HG02610 (cell line): ENCODE measurements around the gene DUS2.
"Not testable (repeated sequence)": the region's sequence is repeated elsewhere in the genome, so short reads cannot be mapped to it uniquely, and the experiment has no call there.

Source experiments
- ATAC-seq: cut with Tn5 transposase; IDR thresholded peaks from one replicate; pipeline ENCODE4 v1.9.1; 2021; ENCODE audit warnings: mild to moderate bottlenecking, moderate library complexity; ENCODE audit not compliant: unreplicated experiment

DUS2 gene

DNA sequence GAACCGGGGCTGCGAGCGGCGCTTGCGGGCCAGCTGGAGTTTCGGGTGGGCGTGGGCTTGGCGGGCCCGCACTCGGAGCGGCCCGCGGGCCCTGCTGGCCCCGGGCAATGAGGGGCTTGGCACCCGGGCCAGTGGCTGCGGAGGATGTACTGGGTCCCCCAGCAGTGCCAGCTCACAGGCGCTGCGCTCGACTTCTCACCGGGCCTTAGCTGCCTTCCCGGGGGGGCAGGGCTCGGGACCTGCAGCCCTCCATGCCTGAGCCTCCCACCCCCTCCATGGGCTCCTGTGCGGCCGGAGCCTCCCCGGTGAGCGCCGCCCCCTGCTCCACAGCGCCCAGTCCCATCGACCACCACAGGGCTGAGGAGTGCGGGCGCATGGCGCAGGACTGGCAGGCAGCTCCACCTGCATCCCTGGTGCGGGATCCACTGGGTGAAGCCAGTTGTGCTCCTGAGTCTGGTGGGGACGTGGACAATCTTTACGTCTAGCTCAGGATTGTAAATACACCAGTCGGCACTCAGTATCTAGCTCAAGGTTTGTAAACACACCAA lies 24.8 kb upstream of the DUS2 start:
- ATAC-seq: not testable (repeated sequence)

DNA sequence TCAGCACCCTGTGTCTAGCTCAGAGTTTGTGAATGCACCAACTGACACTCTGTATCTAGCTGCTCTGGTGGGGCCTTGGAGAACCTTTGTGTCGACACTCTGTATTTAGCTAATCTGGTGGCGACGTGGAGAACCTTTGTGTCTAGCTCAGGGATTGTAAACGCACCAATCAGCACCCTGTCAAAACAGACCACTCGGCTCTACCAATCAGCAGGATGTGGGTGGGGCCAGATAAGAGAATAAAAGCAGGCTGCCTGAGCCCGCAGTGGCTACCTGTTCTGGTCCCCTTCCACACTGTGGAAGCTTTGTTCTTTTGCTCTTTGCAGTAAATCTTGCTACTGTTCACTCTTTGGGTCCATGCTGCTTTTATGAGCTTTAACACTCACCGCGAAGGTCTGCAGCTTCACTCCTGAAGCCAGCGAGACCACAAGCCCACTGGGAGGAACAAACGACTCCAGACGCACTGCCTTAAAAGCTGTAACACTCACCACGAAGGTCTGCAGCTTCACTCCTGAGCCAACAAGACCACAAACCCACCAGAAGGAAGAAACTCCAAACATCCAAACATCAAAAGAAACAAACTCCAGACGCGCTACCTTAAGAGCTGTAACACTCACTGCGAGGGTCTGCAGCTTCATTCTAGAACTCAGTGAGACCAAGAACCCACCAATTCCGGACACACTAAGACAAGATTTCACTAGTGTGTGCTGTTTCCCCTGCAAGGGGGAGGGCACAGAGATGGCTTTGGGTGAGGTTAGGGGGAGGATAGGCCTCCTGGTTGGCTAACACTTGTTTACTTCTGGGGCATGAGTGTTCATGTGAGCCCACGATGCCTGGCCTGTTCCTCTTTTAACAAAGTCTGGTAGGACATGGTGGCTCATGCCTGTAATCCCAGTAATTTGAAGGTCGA lies 24.1 kb upstream of the DUS2 start, which contains the start of gene DPEP2:
Gene DPEP2 (minus strand): TSS at position 706 of the 910 bp plus-strand sequence. CDS start 6,272 bp downstream, outside the sequence.
- not testable (repeated sequence) for ATAC-seq

DNA sequence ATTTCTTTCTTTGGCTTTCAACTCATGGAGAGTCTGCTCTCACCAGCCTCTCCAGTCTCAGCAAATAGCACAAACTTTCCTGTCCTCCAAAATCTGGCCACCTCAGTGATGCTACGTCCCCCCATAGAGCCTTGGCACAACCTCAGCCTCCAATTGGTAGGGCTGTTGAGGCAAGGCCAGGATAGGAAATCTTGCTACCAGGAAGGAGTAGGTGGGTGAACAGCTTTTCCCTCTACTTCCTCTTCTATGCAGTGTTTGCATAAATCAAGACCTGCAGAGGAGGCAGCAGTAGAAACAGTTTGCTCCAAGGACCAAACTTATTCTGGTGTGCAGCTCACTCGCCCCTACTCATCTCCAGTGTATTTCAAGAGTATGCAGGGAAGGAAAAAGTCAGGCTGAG lies 23.1 kb upstream of the DUS2 start:
- no peak for ATAC-seq

DNA sequence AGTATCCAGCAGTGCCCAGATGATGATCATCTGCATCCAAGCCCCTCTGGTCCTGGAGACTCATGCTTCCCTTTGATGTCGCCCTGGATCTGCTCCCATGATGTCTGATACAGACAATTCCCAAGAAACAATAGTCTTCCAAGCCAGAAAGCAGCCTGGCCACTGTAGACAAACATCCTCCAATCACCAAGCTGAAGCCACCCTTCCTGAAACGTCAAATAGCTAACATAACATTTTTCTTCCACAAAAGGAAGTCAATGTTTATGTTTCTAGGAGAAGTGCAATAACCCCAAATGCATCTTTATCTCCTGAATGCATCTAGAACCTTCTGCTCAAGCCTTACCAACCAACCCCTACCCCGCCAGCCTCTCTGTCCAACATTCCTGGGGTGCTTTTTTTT lies 22.6 kb upstream of the DUS2 start:
- ATAC-seq: no peak

DNA sequence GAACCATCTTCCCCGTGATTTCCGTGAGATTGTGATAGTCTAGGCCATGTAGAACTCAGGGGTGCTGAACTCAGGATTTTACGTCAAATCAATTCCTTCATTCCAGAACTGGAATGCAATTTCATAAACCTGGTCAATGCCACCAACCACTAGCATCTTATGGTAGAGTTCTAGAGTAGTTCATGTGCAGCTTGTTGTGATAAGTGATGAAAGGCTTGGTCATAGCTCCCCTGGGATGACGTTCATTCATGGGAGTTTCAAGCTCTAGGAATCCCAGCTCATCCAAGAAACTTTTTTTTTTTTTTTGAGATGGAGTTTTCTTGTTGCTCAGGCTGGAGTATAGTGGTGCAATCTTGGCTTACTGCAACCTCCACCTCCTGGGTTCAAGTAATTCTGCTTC lies 20.1 kb upstream of the DUS2 start:
- no peak for ATAC-seq

DNA sequence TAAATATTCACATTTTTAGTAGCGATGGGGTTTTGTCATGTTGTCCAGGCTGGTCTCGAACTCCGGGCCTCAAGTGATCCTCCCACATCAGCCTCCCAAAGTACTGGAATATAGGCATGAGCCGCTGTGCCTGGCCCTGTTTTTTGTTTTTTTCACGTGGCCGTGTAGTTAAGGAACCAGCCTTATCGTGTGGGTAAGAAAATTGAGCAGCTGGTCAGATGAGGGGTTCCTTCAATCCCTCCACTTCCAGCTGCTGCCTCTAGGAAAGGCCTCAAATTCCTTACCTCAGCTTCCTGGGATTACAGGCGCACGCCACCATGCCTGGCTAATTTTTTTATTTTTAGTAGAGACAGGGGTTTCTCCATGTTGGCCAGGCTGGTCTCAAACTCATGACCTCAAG lies 17.9 kb upstream of the DUS2 start:
- ATAC-seq: no peak

DNA sequence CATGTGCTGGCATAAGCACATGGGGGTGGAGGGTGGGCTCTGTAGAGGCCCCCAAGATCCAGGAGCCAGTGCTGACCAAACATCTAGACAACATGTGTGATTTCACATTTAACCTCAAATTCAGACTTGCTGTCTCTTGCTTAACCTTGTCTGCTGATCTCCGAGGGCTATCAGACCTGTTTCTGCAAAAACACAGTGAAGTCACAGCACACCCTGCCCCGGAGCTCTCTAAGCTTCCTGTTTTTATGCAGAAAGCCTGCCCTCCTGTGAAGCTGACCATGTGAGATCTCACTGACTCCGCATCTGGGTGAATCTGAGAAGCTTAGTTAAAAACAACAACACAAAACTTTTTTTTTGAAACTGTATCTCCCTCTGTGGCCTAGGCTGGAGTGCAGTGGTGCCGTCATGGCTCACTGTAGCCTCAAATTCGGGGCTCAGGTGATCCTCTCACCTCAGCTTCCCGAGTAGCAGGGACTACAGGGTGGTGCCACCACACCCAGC lies 17.2 kb upstream of the DUS2 start:
- ATAC-seq: no peak

DNA sequence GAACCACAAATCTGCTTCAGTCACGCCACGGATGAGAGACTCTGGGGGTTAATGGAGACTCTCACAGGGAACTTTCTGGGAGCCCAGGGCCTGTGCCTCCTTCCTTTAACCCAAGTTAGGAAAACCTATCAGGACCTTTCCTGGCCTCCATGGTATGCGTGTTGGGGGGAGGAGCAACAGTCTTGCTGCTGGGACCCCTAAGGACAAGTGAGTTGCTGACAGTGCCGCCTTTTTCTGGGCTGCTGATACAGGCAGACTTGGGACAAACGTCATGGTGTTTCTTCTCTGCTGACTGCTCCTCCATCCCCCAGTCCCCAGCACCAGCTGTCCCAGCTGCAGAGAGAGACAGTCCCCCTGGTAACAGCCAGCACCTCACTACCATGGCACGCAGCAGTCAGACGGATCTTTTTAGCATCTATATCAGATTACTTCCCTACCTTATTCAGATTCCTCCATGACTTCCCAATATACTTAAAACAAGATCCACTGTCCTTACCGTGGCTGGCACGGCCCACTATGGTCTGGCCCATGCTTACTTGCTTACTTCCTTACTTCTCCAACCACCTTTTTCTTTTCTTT lies 13.8 kb upstream of the DUS2 start:
- ATAC-seq: no peak

DNA sequence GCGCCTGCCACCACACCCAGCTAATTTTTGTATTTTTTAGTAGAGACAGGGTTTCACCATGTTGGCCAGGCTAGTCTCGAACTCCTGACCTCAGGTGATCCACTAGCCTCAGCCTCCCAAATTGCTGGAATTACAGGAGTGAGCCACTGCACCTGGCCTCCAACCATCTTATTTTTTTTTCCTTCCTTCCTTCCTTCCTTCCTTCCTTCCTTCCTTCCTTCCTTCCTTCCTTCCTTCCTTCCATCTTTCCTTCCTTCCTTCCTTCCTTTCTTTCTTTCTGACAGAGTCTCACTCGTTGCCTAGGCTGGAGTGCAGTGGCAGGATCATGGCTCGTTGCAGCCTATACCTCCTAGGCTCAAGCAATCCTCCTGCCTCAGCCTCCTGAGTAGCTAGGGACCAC lies 13.2 kb upstream of the DUS2 start:
- ATAC-seq: not testable (repeated sequence)

DNA sequence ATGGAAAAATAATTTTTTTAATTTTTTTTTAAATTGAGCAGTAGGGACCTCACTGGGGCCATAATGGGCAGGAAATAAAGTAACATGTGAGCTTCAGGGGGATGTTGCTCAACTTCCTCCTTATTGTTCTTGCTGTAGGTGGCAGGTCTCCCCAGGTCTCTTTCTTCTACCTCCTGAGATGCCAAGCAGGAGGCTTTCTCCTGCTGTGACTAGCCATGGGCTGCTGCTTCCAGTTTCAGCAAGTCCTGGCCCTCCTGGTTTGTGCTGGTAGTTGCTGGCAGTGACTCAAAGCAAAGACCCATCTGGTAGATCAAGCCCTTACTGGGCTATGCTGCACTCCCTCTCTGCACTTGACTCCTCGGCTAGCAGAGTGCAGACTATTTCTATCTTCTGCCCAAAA lies 9.6 kb upstream of the DUS2 start:
- no peak for ATAC-seq

DNA sequence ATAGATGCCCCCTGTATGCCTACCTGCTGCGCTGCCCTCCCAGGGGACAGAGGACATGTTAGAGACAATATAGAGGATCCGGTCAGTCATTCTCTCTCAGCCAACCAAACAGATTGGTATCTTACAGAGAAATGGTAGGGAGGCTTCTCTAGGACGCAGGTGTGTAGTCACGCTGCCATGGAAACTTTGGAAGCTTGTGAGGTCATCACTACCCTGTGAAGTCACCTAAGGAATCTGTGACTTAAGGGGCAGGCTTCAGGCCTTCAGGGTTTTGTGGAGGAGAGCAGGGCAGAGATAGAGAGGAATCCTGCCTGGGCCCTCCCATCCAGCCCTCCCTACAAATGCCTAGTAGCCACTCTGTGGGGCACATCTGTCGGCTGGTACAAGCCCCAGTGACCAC lies 7.4 kb upstream of the DUS2 start, which contains the start of gene DPEP2NB:
Gene DPEP2NB (minus strand): TSS at position 231 of the 400 bp plus-strand sequence. CDS start 141 bp downstream, at position 90.
- ATAC-seq: no peak

DNA sequence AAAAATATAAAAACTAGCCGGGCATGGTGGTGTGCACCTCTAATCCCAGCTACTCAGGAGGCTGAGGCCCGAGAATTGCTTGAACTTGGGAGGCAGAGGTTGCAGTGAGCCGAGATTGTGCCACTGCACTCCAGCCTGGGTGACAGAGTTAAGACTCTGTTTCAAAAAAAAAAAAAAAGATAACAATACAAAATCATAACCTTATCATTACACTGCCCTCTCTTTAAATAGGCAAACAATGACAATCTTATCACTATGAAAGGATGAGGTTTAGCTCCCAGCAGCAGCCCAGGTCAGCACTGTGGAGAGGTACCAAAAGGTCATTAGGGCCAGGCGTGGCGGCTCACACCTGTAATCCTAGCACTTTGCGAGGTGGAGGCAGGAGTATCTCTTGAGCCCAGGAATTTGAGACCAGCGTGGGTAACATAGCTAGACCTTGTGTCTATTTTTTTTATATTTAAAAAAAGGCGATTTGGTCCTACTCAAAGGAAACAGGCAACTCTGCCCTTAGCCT lies 3.9 kb upstream of the DUS2 start:
- no peak for ATAC-seq

DNA sequence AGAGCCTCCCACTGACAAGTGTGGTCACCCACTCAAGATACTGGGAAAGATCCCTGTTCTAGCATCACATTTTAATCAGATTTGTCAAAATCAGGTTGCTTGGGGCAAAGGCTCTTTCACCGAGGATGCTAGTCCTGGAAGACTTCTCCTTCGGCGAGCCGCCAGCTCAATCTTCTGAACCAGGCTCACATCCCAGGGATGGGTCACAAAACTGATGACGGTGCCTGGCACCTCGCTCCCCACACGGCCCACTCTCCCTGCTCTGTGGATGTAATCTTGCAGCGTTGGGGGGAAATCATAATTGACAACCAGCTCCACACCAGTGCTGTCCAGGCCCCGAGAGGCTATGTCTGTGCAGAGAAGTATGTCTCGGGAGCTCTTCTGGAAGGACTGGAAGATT lies 1.6 kb upstream of the DUS2 start:
- ATAC-seq: no peak

DNA sequence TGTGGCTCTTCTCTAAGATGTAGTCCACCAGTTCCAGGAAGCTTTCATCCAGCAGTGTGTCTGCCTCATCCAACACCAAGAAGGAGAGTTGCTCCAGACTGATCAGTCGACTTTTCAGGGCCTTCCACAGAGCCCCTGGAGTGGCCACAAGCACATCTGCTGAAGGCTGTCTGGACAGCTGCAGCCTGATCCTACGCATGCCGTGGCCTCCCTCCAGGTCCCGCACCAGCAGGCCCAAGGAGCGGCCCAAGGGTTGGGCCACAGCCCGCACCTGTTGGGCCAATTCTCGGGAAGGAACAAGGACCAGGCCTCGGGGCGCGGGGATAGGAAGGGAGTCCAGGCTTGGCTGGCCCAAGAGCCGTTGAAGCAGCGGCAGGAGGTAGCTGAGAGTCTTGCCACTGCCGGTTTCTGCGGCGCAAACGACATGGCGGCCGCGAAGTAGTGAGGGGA lies 781 bp upstream of the DUS2 start:
- ATAC-seq: peak; percentile 3

DNA sequence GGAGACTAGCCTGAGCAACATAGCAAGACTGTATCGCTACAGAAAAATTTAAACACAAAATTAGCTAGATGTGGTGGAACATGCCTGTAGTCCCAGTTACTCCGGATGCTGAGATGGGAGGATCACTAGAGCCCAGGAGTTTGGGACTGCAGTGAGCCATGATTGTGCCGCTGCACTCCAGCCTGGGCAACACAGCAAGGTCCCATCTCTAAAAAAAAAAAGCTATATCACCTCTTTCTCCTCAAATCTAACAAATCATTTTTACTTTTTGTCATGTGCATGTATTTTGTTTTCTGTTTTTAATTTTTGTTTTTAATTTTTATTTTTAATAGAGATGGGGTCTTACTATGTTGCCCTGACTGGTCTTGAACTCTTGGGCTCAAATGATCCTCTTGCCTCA lies 5.9 kb downstream of the DUS2 start:
- ATAC-seq: no peak

DNA sequence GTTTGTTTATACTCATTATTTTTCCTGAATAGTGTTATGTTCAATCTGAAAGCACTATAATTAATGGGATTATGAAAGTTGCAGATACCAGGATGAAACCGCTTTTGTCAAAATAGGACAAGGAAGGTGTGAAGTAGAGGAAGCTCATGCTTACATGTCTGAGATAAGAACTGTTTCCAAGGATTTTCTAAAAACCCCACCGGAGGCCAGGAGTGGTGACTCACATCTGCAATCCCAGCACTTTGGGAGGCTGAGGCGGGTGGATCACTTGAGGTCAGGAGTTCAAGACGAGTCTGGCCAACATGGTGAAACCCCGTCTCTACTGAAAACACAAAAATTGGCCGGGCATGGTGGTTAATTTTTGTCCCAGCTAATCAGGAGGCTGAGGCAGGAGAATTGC lies 7.0 kb downstream of the DUS2 start:
- not testable (repeated sequence) for ATAC-seq

DNA sequence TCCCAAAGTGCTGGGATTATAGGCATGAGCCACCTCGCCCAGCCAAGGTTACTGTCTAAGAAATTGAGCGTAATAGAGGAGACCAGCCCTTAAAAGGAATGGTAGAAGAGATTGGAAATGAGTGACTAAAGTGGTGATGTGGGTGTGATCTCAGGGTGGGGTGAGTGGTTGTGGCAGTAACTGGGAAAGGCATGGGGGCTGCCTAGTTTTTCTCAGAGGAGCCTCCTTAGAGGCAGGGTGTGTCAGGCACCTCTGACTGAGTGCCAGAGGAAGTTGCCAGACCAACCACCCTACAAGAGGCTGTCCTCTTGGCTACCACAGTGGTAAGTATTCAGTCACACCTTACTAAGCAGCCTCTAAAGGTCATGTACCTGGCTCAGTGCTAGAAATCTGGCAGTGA lies 8.9 kb downstream of the DUS2 start:
- no peak for ATAC-seq

DNA sequence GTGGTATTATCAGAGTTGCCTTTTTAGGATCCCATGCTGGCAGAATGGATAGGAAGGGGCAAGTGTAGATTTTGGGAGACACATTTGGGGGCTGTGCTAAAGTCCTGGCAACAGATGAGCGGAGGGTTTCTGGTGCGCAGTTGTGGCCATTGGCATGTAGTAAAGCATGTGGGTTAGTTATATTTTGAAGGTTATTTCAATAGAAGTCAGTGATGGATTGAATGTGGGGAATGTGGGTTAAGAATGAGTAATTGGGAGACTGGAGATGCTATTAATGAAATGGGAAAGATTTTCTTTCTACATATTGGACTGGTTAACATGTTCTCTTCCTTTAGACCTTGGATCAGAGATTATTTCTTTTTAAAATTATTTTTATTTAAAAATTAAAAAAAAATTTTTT lies 10.0 kb downstream of the DUS2 start:
- ATAC-seq: no peak

DNA sequence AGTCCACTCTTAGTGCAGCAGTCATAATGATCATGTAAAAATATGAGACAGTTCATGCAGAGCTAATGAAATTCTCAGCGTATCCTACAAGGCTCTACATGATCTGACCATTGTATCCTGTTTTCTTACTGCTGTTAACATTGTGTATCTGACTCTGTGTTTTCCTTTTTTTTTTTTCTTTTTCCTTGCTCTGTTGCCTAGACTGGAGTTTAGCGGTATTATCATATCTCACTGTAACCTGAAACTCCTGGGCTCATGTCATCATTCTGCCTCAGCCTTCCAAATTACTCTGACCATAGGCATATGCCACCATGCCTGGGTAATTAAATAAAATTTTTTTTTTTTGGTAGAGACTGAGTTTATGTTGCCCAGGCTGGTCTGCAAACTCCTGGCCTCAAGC lies 12.1 kb downstream of the DUS2 start:
- ATAC-seq: no peak

DNA sequence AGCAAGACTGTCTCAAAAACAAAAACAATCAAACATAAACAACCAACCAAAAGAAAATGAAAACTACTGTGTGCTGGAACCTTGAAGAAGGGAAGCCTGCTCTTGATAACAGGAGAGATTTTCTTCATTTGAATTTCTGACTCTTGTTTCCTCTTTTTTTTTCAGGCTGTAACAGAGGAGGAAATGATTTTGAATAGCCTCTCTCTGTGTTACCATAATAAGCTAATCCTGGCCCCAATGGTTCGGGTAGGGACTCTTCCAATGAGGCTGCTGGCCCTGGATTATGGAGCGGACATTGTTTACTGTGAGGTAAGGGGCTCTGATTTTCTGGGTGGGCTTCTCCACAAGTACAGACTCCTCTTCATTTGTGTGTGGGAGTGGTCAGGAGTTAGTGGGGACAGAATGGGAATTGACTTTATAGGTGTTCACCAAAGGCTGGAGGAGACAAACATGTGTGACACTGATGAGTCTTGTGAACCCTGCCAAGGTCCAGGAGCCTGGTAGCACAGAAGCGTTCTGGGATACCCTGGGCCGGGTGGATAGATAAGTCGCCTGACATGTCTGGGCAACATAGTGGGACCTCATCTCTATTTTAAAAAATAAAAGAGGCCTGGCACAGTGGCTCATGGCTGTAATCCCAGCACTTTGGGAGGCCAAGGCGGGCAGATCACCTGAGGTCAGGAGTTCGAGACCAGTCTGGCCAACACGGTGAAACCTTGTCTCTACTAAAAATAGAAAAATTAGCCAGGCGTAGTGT lies 14.9 kb downstream of the DUS2 start:
- no peak for ATAC-seq
